Neural progenitor cell (in vitro differentiated cells): ENCODE data around the gene TGFB2.

Source experiments
- EZH2 ChIP-seq: fragments of 200-600 bp; sonication (generic); IDR thresholded peaks from 2 replicates; pipeline ENCODE4 v1.6.1; 2017; ENCODE audit warnings: antibody characterized with exemption, mild to moderate bottlenecking, moderate library complexity
- TF ChIP-seq, protein P1 (sequence below): fragments of 200-600 bp; sonication (generic); IDR thresholded peaks from 2 replicates; pipeline ENCODE4 v1.5.1; 2017; ENCODE audit warnings: antibody characterized with exemption, mild to moderate bottlenecking

DNA sequence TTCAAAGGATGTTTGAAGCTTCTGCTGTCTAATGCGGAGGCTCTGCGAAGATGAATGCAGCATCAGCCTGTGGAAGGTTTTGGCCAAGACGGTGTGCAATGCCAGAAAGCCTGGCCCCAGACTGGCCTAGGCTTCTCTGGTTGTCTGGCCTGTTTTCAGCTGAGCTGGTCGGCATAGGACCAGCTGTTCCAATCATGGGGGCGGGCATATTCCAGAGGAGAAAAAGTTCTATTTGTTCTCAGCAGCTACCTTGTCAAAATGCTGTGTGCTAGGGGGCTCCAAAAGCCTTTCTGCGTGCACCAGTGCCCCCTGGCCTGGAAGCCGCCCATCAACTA, 57.6 kb downstream of the TGFB2 start:
- TF ChIP-seq, protein P1, sequence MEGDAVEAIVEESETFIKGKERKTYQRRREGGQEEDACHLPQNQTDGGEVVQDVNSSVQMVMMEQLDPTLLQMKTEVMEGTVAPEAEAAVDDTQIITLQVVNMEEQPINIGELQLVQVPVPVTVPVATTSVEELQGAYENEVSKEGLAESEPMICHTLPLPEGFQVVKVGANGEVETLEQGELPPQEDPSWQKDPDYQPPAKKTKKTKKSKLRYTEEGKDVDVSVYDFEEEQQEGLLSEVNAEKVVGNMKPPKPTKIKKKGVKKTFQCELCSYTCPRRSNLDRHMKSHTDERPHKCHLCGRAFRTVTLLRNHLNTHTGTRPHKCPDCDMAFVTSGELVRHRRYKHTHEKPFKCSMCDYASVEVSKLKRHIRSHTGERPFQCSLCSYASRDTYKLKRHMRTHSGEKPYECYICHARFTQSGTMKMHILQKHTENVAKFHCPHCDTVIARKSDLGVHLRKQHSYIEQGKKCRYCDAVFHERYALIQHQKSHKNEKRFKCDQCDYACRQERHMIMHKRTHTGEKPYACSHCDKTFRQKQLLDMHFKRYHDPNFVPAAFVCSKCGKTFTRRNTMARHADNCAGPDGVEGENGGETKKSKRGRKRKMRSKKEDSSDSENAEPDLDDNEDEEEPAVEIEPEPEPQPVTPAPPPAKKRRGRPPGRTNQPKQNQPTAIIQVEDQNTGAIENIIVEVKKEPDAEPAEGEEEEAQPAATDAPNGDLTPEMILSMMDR: no peak
- TF ChIP-seq EZH2: no peak
